LNCAP (cell line): ENCODE data around the gene RNF2.

Source experiments
- TF ChIP-seq, protein P1 (sequence below): fragments of 450-650 bp; IDR thresholded peaks from 2 replicates; pipeline ENCODE4 v1.5.1; 2017; ENCODE audit warnings: mild to moderate bottlenecking

RNF2 gene

DNA sequence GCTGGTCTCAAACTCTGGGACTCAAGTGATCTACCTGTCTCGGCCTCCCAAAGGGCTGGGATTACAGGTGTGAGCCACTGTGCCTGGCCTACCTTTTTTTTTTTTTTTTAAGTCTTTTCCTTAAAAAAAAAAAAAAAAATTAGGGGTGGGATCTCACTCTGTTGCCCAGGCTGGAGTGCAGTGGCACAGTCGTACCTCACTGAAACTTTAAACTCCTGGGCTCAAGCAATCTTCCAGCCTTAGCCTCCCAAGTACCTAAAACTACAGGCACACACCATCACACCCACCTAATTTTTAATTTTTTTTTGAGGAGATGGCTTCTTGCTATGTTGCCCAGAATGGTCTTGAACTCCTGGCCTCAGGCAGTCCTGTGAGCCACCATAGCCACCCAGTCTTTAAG, 38.5 kb downstream of the RNF2 start:
- TF ChIP-seq, protein P1, sequence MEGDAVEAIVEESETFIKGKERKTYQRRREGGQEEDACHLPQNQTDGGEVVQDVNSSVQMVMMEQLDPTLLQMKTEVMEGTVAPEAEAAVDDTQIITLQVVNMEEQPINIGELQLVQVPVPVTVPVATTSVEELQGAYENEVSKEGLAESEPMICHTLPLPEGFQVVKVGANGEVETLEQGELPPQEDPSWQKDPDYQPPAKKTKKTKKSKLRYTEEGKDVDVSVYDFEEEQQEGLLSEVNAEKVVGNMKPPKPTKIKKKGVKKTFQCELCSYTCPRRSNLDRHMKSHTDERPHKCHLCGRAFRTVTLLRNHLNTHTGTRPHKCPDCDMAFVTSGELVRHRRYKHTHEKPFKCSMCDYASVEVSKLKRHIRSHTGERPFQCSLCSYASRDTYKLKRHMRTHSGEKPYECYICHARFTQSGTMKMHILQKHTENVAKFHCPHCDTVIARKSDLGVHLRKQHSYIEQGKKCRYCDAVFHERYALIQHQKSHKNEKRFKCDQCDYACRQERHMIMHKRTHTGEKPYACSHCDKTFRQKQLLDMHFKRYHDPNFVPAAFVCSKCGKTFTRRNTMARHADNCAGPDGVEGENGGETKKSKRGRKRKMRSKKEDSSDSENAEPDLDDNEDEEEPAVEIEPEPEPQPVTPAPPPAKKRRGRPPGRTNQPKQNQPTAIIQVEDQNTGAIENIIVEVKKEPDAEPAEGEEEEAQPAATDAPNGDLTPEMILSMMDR, result no peak

DNA sequence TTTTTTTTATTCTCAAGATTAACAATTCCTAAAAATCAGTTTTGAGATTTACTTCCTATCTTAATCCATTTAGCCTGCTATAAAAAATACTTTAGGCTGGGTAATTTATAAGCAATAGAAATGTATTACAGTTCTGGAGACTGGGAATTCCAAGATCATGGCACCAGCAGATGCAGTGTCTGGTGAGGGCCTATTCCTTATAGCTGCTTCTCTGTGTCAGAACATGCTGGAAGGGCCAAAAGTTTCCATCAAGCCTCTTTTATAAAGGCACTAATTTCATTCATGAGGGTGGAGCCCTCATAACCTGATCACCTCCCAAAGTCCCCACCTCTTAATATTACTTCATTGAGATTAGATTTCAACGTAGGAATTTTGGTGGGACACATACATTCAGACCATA, 41.7 kb downstream of the RNF2 start:
- TF ChIP-seq, protein P1, result no peak

GRCh38 chr1:185087746-185088145, 42.4 kb downstream of the RNF2 start:
- TF ChIP-seq, protein P1, result no peak

DNA sequence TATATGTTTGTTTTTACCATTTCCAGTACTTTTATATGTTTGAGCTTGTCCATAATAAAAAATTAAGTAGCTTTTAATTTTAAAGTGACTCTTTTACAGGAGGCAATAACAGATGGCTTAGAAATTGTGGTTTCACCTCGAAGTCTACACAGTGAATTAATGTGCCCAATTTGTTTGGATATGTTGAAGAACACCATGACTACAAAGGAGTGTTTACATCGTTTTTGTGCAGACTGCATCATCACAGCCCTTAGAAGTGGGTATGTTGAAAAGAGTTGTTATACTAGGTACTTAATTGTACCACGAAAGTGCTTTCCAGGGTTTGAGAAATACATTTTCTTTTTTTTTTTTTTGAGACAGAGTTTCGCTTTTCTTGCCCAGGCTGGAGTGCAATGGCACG, 46.1 kb downstream of the RNF2 start:
- TF ChIP-seq, protein P1, result no peak

DNA sequence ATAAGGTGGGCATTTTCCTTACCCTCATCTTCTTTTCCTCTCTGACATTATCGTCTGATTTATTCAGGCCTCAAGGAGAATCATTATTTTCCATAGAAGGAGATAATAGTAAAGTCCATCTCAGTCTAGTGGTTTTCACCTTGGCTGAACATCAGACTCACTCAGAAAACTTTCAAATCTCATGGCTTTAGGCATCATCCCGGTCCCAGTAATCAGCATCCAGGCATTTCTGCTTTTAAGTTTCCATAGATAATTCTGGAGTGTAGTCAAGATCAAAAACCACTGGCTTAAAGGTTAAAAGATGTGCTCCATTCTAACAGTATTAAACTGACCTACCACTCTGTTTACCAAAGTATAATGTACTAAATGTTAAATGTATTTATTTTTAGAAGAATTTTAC, 49.4 kb downstream of the RNF2 start:
- TF ChIP-seq, protein P1, result no peak

- TF ChIP-seq, protein P1, result no peak
These were observed 51.2 kb downstream of the RNF2 start for GRCh38 chr1:185096531-185096930.

DNA sequence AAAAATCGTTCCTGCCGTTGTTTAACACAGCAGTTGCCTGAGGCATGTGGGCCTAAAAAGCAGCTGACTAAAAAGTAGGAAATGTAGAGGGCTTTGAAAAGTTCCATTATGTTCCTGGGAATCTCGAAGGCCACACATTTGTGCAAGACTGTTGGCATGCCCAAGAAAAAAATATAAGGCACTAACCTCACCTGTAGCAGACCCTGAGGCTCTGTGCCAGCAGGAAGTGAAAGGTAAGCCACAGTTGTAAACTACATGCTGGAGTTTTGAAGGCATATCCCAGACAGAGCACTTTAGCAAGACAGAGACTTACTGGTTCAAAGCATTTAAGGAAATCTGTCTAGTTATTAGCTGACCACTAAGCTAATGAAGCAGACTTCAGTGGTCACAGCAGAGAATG, 58.7 kb downstream of the RNF2 start:
- TF ChIP-seq, protein P1, result no peak

- TF ChIP-seq, protein P1, result no peak
These were observed 59.8 kb downstream of the RNF2 start for GRCh38 chr1:185105121-185105520.
